Transverse colon (tissue), 4 donors: ENCODE data around the gene RPL28. TPM values are rescaled to one million over a fixed set of nuclear protein-coding genes. Genes with fewer than 3 reads are reported as not detected.
"Not testable (repeated sequence)": the region's sequence is repeated elsewhere in the genome, so short reads cannot be mapped to it uniquely, and the experiment has no call there.

ENCODE experiments used
- DNase-seq: peaks from one replicate; pipeline ENCODE4 v3.0.0-alpha.2; 2019
- H3K27ac ChIP-seq, 4 donors: fragments of 200-600 bp; sonication (generic); 2 replicates each; pipeline ENCODE4 v1.5.1; 2016 to 2018; ENCODE audit warnings: inconsistent platforms in 4 of 4
- H3K27me3 ChIP-seq: fragments of 200-600 bp; sonication (generic); 2 replicates; pipeline ENCODE4 v1.5.1; 2017; ENCODE audit warnings: inconsistent platforms
- H3K36me3 ChIP-seq, 4 donors: fragments of 200-600 bp; sonication (generic); 2 replicates each; pipeline ENCODE4 v1.5.1; 2017 to 2019; ENCODE audit warnings: inconsistent platforms in 4 of 4
- H3K4me1 ChIP-seq, 4 donors: fragments of 200-600 bp; sonication (generic); 2 replicates each; pipeline ENCODE4 v1.5.1; 2017 to 2020; ENCODE audit warnings: inconsistent platforms in 4 of 4
- H3K4me3 ChIP-seq, 4 donors: fragments of 200-600 bp; sonication (generic); 1 replicate in 1 of 4; 2 replicates in 3 of 4; pipeline versions ENCODE4 v1.5.1 to v1.6.1; 2017 to 2019; ENCODE audit warnings: inconsistent platforms in 4 of 4
- H3K9me3 ChIP-seq, 2 donors: fragments of 200-600 bp; sonication (generic); 2 replicates each; pipeline ENCODE4 v1.5.1; 2017 to 2019; ENCODE audit warnings: inconsistent platforms in 2 of 2
- CTCF ChIP-seq, 5 experiments: fragments of 200-600 bp in 3 of 5; fragments of 450-650 bp in 2 of 5; sonication (generic) in 3 of 5; IDR thresholded peaks; 1 replicate in 2 of 5; 2 replicates in 3 of 5; pipeline ENCODE4 v1.5.1; 2016 to 2017; ENCODE audit warnings: antibody characterized with exemption in 5 of 5, inconsistent platforms in 3 of 5, mild to moderate bottlenecking in 2 of 5, moderate library complexity in 1 of 5
- EP300 ChIP-seq: sonication (generic); formaldehyde crosslinking; IDR thresholded peaks from one replicate; pipeline ENCODE4 v1.6.1; 2017; ENCODE audit warnings: antibody characterized with exemption, low read depth
- POLR2A ChIP-seq: fragments of 450-650 bp; IDR thresholded peaks from one replicate; pipeline ENCODE4 v1.6.1; 2016; ENCODE audit warnings: antibody characterized with exemption, mild to moderate bottlenecking, moderate library complexity
- POLR2AphosphoS5 ChIP-seq, 3 donors: sonication (generic); formaldehyde crosslinking; IDR thresholded peaks; one replicate each; pipeline ENCODE4 v1.6.1; 2016; ENCODE audit warnings: antibody characterized with exemption in 3 of 3
- WGBS, 2 donors: methylation state at CpG; one replicate each; pipeline ENCODE4 v1.1.5; 2018; ENCODE audit warnings: low coverage in 1 of 2; 5-methylcytosine and 5-hydroxymethylcytosine counted together
- in situ Hi-C, 4 donors: fragments of 200-750 bp; cut with MboI; loops; one replicate each; pipeline versions ENCODE4 v1.15.0 to v1.15.1; 2017; ENCODE audit warnings: low sequenced_read_pairs in 3 of 4, low pct_ligation_motif_present in 1 of 4, low pct_unique_long_range_greater_than_20kb in 1 of 4
- intact Hi-C: fragments of 100-400 bp; cut with DNase I; formaldehyde crosslinking; loops from one replicate; pipeline ENCODE4 v1.15.1; 2023; ENCODE audit warnings: low total_unique reads
- total RNA-seq, 4 donors: library from RNA; depleted of rRNA; stranded (reverse); fragments of >200 nt; gene quantifications; one replicate each; pipeline ENCODE4 v1.1.0, GENCODE V29; 2016

The RPL28 gene
- total RNA-seq, 4 donors from 2014 or later = 448 to 648 (median 605) TPM

DNA sequence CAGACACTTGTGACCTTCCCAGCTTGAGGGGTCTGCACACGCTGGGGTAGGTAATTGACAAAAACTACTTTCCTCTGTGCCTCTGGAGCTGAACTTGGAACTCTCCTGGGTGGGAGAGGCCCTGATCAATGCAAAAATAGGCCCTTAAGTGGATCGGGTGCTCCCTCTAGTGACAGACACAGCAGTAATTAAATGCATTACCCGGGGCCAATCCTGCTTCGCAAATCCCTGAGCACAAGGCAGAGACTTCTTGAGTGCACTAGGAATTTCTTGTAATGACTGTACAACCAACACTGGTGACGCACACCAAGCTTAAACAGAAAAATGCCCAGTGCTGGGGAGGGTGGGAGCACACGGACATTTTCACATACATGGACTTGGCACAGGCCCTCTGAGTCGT, 32.5 kb downstream of the RPL28 start:
- no peaks in the 10 kb centered on the region for H3K36me3 ChIP-seq
- H3K9me3 ChIP-seq = no peaks in the 10 kb centered on the region
- no peak overlapping the region for H3K27ac ChIP-seq
- intact Hi-C loops (no loop called here), in situ Hi-C loops (loop anchor here in 3 of 4 donors (10.0 to 25.0 kb wide), 3 partner anchors 123 to 283 kb away; partner anchors contain the start of genes BRSK1 (in 2 of the 3) and HSPBP1 (in 2 of the 3))
- 14 to 40% methylated on average over 1 to 7 of the region's 7 CpGs for WGBS, 2 donors
- peaks cover 12% of the 10 kb centered on the region for H3K27me3 ChIP-seq
- H3K4me3 ChIP-seq = no peak overlapping the region
- TF ChIP-seq CTCF (IDR thresholded peaks at IDR 0.05) (peak; percentile 55 to 77 (median 63)), POLR2A (no peak)
- H3K4me1 ChIP-seq = no peaks in the 10 kb centered on the region
- peak; percentile 64 for DNase-seq

DNA sequence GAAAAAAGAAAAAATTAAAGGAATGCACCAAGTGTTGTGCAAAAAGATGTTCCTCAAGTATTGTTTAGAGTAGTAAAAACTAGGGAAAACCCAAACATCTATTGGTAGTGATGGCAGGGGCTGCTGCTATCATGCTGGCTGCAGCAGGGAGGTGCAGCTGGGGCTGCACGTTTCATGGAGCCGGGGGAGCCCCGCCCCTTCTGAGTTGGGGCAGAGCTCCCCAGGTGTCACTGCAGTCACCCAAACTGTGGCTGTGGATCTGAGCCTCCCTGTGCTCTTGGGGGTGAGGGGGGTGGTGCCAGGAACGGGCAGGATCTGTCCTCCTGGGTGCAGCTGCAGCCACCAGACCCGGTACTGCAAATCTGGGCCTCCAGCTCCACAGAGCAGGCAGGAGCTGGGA, 33.4 kb downstream of the RPL28 start:
- WGBS, 2 donors = 0 to 45% methylated on average over 1 to 3 of the region's 5 CpGs
- DNase-seq = no peak
- Histone ChIP-seq H3K4me3 (no peak overlapping the region), H3K9me3 (no peaks in the 10 kb centered on the region), H3K36me3 (no peaks in the 10 kb centered on the region), H3K27me3 (peaks cover 14% of the 10 kb centered on the region), H3K4me1 (no peaks in the 10 kb centered on the region), H3K27ac (no peak overlapping the region)
- TF ChIP-seq CTCF (IDR thresholded peaks at IDR 0.05) (no peak), POLR2A (no peak), POLR2AphosphoS5 (IDR thresholded peaks at IDR 0.05) (no peak), EP300 (no peak)
- intact Hi-C loops = no loop called here
- in situ Hi-C loops = loop anchor here in 3 of 4 donors (10.0 to 25.0 kb wide), 3 partner anchors 124 to 284 kb away; partner anchors contain the start of genes BRSK1 (in 2 of the 3) and HSPBP1 (in 2 of the 3)

DNA sequence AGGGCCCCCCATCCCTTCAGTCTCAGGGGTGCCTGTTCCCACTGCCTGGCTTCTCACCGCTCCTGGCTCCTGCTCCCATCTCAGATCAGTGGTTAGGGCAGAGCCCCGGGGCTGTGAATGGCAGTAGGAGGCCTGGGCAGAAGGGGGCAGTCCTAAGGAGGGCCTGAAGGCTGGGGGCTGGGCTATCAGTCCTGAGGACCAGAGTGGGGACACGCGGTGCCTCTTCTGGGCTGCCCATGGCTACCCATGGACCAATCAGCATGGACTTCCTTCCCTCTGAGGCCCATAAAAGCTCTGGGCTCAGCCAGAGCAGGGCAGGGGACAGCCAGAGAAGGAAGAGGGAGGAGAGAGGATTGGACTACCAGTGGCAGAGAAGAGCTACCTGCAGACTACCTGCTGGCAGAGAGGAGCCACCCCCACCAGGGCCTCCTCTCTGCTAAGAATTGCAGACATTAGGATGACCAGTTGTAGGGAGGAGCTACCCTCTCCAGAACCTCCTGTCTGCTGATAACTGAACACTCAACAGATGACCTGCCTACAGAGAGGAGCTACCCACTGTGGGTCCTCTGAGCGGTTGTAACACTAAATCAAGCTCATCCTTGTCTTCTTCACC, 34.0 kb downstream of the RPL28 start:
- Histone ChIP-seq H3K36me3 (no peaks in the 10 kb centered on the region), H3K27me3 (peaks cover 21% of the 10 kb centered on the region), H3K4me3 (no peak overlapping the region), H3K27ac (no peak overlapping the region), H3K4me1 (no peaks in the 10 kb centered on the region), H3K9me3 (no peaks in the 10 kb centered on the region)
- WGBS, 2 donors = 56% methylated on average over 5 of the region's 5 CpGs; no CpG with 5 or more reads in 1 of the 2 donors
- TF ChIP-seq EP300 (no peak), CTCF (IDR thresholded peaks at IDR 0.05) (no peak), POLR2AphosphoS5 (IDR thresholded peaks at IDR 0.05) (no peak), POLR2A (no peak)
- intact Hi-C loops = no loop called here
- in situ Hi-C loops = loop anchor here in 3 of 4 donors (10.0 to 25.0 kb wide), 4 partner anchors 125 to 285 kb away; partner anchors contain the start of genes BRSK1 (in 2 of the 3), HSPBP1 (in 2 of the 3) and TNNT1 (in 2 of the 3)
- no peak for DNase-seq

GRCh38 chr19:55421281-55421680, 35.5 kb downstream of the RPL28 start:
- H3K4me1 ChIP-seq, H3K27ac ChIP-seq, DNase-seq, H3K36me3 ChIP-seq, H3K9me3 ChIP-seq, intact Hi-C loops, H3K4me3 ChIP-seq: not testable (repeated sequence)
- H3K27me3 ChIP-seq = peaks cover 26% of the 10 kb centered on the region
- WGBS, 2 donors = 65 to 66% methylated on average over 4 of the region's 4 CpGs
- in situ Hi-C loops = loop anchor here in 3 of 4 donors (10.0 to 25.0 kb wide), 2 partner anchors 134 to 276 kb away; partner anchors contain the start of genes BRSK1 (in 2 of the 3), HSPBP1 (in 2 of the 3) and TNNT1 (in 2 of the 3)
